ENCODE data around the gene CDC14B.

The CDC14B gene

DNA sequence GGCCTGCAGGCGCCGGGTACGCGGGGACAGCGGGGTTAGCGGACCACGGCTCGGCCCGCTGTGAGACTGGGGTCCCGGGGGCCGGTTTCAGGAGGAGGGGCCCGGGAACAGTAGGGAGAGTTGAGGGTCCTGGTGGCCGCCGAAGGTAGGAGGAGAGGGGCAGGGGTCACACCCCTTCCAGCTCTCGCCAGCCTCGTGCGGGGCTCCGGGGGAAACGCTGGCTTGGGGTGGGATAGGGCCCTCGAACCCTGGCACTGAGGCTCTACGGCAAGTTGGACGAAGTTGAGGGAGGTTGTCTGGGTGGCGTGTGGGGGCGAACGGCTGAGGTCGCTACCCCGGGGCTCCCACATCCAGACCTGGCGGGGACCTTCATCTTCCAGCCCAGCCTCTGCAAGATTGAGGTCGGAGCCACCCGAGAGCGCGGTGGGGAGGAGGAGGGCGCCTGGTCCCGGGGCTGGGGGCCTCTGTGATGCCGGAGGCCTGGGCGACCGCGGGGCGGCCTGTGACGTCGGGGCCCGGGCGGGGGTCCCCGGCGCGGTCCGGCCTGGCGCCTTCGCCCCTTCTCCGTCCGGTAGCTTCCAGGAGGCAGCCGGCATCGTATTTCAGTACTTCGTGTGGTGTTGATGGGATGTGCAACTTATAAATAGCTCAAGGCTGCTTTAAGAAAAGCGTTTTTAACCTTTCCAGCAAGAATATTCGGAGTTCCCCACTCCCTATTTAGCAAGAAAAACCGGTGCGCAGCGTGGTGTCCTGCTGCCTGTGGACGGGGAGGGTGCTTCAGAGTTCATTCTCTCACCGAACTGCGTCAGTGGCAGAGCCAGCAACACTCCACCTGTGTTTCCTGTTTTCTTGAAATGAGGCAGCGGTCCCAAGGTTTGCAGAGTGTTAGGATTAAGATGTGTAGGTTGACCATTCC, 168.8 kb downstream of the CDC14B start:
- in situ Hi-C loops (cut with MboI; ENCODE audit: low sequenced_read_pairs), result no loop called here

All from HL-60/S4 treated with phorbol 12-myristate 13-acetate at 8.2 ng/mL for 4 days and 3 days (cell line).